HepG2 (cell line): ENCODE data around the gene DSG2. TPM values are rescaled to one million over a fixed set of nuclear protein-coding genes. Genes with fewer than 3 reads are reported as not detected.

Source experiments
- ATF6 ChIP-seq: sonication (generic); formaldehyde crosslinking; conservative IDR thresholded peaks from 2 replicates; pipeline ENCODE4 v1.4.0; 2020; ENCODE audit warnings: missing genetic modification reagents
- FLYWCH1 ChIP-seq: sonication (generic); formaldehyde crosslinking; IDR thresholded peaks from 2 replicates; pipeline ENCODE4 v1.8.1; 2023; ENCODE audit warnings: mild to moderate bottlenecking, missing genetic modification reagents
- FOSL1 ChIP-seq: sonication (generic); formaldehyde crosslinking; IDR thresholded peaks from 2 replicates; pipeline ENCODE4 v1.9.0; 2021; ENCODE audit warnings: missing genetic modification reagents, borderline replicate concordance
- FOXK2 ChIP-seq: fragments of 450-650 bp; IDR thresholded peaks from 2 replicates; pipeline ENCODE4 v1.6.1; 2016
- HOXD1 ChIP-seq: sonication (generic); formaldehyde crosslinking; IDR thresholded peaks from 2 replicates; pipeline ENCODE4 v1.5.0; 2020; ENCODE audit warnings: missing genetic modification reagents
- IRF9 ChIP-seq: sonication (generic); formaldehyde crosslinking; IDR thresholded peaks from 2 replicates; pipeline ENCODE4 v1.8.0; 2022; ENCODE audit warnings: missing genetic modification reagents, mild to moderate bottlenecking, borderline replicate concordance
- MAFG ChIP-seq: sonication (generic); formaldehyde crosslinking; IDR thresholded peaks from 2 replicates; pipeline ENCODE4 v1.5.1; 2020; ENCODE audit warnings: mild to moderate bottlenecking, missing genetic modification reagents
- MXD4 ChIP-seq: IDR thresholded peaks from 2 replicates; pipeline ENCODE4 v1.6.1; 2016; ENCODE audit warnings: mild to moderate bottlenecking, missing biosample characterization, missing genetic modification reagents
- MZF1 ChIP-seq: sonication (generic); formaldehyde crosslinking; IDR thresholded peaks from 2 replicates; pipeline ENCODE4 v1.8.1; 2023; ENCODE audit warnings: mild to moderate bottlenecking, missing genetic modification reagents, borderline replicate concordance
- NCOA1 ChIP-seq: sonication (generic); formaldehyde crosslinking; IDR thresholded peaks from 2 replicates; pipeline ENCODE4 v1.9.0; 2021; ENCODE audit warnings: missing genetic modification reagents
- NPAS2 ChIP-seq: sonication (generic); formaldehyde crosslinking; IDR thresholded peaks from 2 replicates; pipeline ENCODE4 v1.8.0; 2022; ENCODE audit warnings: mild to moderate bottlenecking, missing genetic modification reagents, borderline replicate concordance
- POLR2AphosphoS2 ChIP-seq: IDR thresholded peaks from 2 replicates; pipeline ENCODE4 v1.6.1; 2011; ENCODE audit warnings: low read depth, low read length, improper control_type of control experiment
- SMAD1 ChIP-seq: sonication (generic); formaldehyde crosslinking; IDR thresholded peaks from 2 replicates; pipeline ENCODE4 v1.4.0; 2020; ENCODE audit warnings: missing genetic modification reagents, low read depth, mild to moderate bottlenecking, borderline replicate concordance
- SRSF4 ChIP-seq: fragments of 200-400 bp; formaldehyde crosslinking; IDR thresholded peaks from one replicate; pipeline ENCODE4 v1.6.1; 2018; ENCODE audit warnings: mild to moderate bottlenecking, low read depth, low read length, moderate library complexity; ENCODE audit not compliant: poor library complexity, severe bottlenecking
- U2AF1 ChIP-seq: fragments of 200-400 bp; formaldehyde crosslinking; optimal IDR thresholded peaks from 2 replicates; pipeline ENCODE3; 2017; ENCODE audit warnings: mild to moderate bottlenecking, low read depth, low read length
- XRCC5 ChIP-seq: fragments of 200-400 bp; formaldehyde crosslinking; optimal IDR thresholded peaks from 2 replicates; pipeline ENCODE3; 2017; ENCODE audit warnings: mild to moderate bottlenecking, low read length
- ZHX2 ChIP-seq, 2 experiments: sonication (generic) in 1 of 2; formaldehyde crosslinking in 1 of 2; IDR thresholded peaks; 2 replicates each; pipeline versions ENCODE4 v1.6.1 to v1.9.0; 2014 to 2022; ENCODE audit warnings: antibody characterized with exemption in 1 of 2, borderline replicate concordance in 1 of 2, inconsistent platforms in 1 of 2, low read depth in 1 of 2, missing genetic modification reagents in 1 of 2
- ZNF34 ChIP-seq: sonication (generic); formaldehyde crosslinking; IDR thresholded peaks from 2 replicates; pipeline ENCODE4 v1.4.0; 2020; ENCODE audit warnings: mild to moderate bottlenecking, missing genetic modification reagents, borderline replicate concordance
- ZNF597 ChIP-seq: sonication (generic); formaldehyde crosslinking; IDR thresholded peaks from 2 replicates; pipeline ENCODE4 v1.5.0; 2020; ENCODE audit warnings: missing genetic modification reagents
- ZNF713 ChIP-seq: sonication (generic); formaldehyde crosslinking; IDR thresholded peaks from 2 replicates; pipeline ENCODE4 v1.4.0; 2020; ENCODE audit warnings: mild to moderate bottlenecking, missing genetic modification reagents
- polyA plus RNA-seq, 8 experiments: library from polyadenylated mRNA; depleted of rRNA in 3 of 8; stranded (reverse) in 7 of 8; unstranded in 1 of 8; fragments of >200 nt; fragmentation: Illumina TruSeq in 4 of 8; extraction: Trizol in 4 of 8; gene quantifications; 2 replicates each; pipeline versions ENCODE4 v1.2.1 to v1.2.3, GENCODE V29; 2011 to 2016; ENCODE audit warnings: low read depth in 4 of 8, missing spikeins in 1 of 8, mixed read lengths in 1 of 8; ENCODE audit not compliant: insufficient read depth in 1 of 8
- total RNA-seq, 5 experiments: library from RNA; depleted of rRNA; stranded (reverse); fragments of >200 nt; fragmentation: Illumina TruSeq; extraction: Trizol; gene quantifications; 2 replicates each; pipeline ENCODE4 v1.2.3, GENCODE V29; 2016; ENCODE audit warnings: low read depth in 1 of 5

The DSG2 gene
- total and polyA plus RNA-seq, 2 of the 13 experiments (the other 11 are each of a cell fraction or from before 2014, with no cell fraction given): 23.3 to 66.7 TPM

- TF ChIP-seq MXD4 (CRISPR knock-in tag) (peak; percentile 45; the same call in 1 of the 2 replicates), ZHX2 (IDR thresholded peaks at IDR 0.05; ENCODE audit: low read depth) (no peak), ZHX2 (CRISPR knock-in tag; IDR thresholded peaks at IDR 0.05; ENCODE audit: borderline replicate concordance) (no peak; the same call in 1 of the 2 replicates), NPAS2 (CRISPR knock-in tag) (no peak), XRCC5 (no peak), ZNF597 (CRISPR knock-in tag) (no peak), NCOA1 (CRISPR knock-in tag) (no peak), ATF6 (CRISPR knock-in tag) (no peak), SMAD1 (CRISPR knock-in tag) (no peak), IRF9 (CRISPR knock-in tag) (no peak), FOXK2 (no peak), U2AF1 (no peak), ZNF34 (no peak), POLR2AphosphoS2 (no peak), SRSF4 (no peak), FLYWCH1 (CRISPR knock-in tag) (no peak), HOXD1 (CRISPR knock-in tag) (no peak), MAFG (CRISPR knock-in tag) (no peak), FOSL1 (CRISPR knock-in tag) (no peak), MZF1 (CRISPR knock-in tag) (no peak), ZNF713 (CRISPR knock-in tag) (no peak)
Observed at GRCh38 chr18:31497836-31498573, at the start of gene DSG2 (continued).
